ENCODE data around the gene CD22. TPM values are rescaled to one million over a fixed set of nuclear protein-coding genes. Genes with fewer than 3 reads are reported as not detected.

Gene CD22
- total RNA-seq, 1 experiment from 2014 or later: not detected

- Histone ChIP-seq H3K23me2 (ENCODE audit: insufficient read length, low read depth, low read length, poor library complexity, severe bottlenecking) (peaks cover 1% of the 10 kb centered on the region), H2BK15ac (ENCODE audit: low read depth, low read length) (no peak within 1 kb of the TSS), H4K91ac (ENCODE audit: insufficient read length, low read depth, low read length) (no peak within 1 kb of the TSS), H3K4me2 (ENCODE audit: insufficient read depth, insufficient read length, low read length) (no peak within 1 kb of the TSS), H3K18ac (ENCODE audit: insufficient read length, low read depth, low read length) (no peak within 1 kb of the TSS), H2BK12ac (ENCODE audit: insufficient read length, low read depth, low read length) (no peak within 1 kb of the TSS), H2BK120ac (ENCODE audit: low read depth, low read length, poor library complexity, severe bottlenecking) (no peak within 1 kb of the TSS), H2AK5ac (ENCODE audit: insufficient read length, low read length) (no peak within 1 kb of the TSS), H3K23ac (ENCODE audit: insufficient read length, low read depth, low read length) (no peak within 1 kb of the TSS), H3K14ac (ENCODE audit: insufficient read depth, low read length) (no peak within 1 kb of the TSS), H2BK5ac (ENCODE audit: insufficient read length, low read length) (no peak within 1 kb of the TSS), H2BK20ac (ENCODE audit: low read depth, low read length, poor library complexity, severe bottlenecking) (no peak within 1 kb of the TSS), H3K4ac (ENCODE audit: low read depth, low read length) (no peak within 1 kb of the TSS), H3K9me3 (ENCODE audit: control insufficient read depth, low read depth, low read length) (no peaks in the 10 kb centered on the region), H3K56ac (ENCODE audit: insufficient read length, low read depth, low read length) (no peak within 1 kb of the TSS), H4K5ac (ENCODE audit: insufficient read length, low read depth, low read length) (no peak within 1 kb of the TSS), H4K20me1 (ENCODE audit: control insufficient read depth, insufficient read depth, insufficient read length) (no peaks in the 10 kb centered on the region), H3T11ph (ENCODE audit: low read length) (no peak within 1 kb of the TSS), H3K79me2 (ENCODE audit: insufficient read depth, low read length) (no peaks in the 10 kb centered on the region), H3K27me3 (ENCODE audit: insufficient read depth, low read length) (no peaks in the 10 kb centered on the region), H3K79me1 (ENCODE audit: insufficient read depth, low read depth, low read length, poor library complexity, severe bottlenecking) (no peaks in the 10 kb centered on the region), H2AFZ (ENCODE audit: low read length) (no peak within 1 kb of the TSS), H3K4me1 (ENCODE audit: insufficient read depth, low read length) (no peaks in the 10 kb centered on the region), H3K27ac (ENCODE audit: insufficient read length, low read depth, low read length) (no peak within 1 kb of the TSS), H4K8ac (replicated peaks; ENCODE audit: insufficient read length, low read depth, low read length) (no peak within 1 kb of the TSS), H3K9ac (ENCODE audit: extremely low read depth, insufficient read length, low read length) (no peak within 1 kb of the TSS)
- H3K9me3 Mint-ChIP-seq: no peaks in the 10 kb centered on the region
- H3K4me3 Mint-ChIP-seq: no peak within 1 kb of the TSS
- DNase-seq: peak; percentile 19
- no peaks in the 10 kb centered on the region for H3K36me3 Mint-ChIP-seq (ENCODE audit: insufficient read depth in 1 of 3, low read depth in 3 of 3)
- WGBS (ENCODE audit: extremely low coverage, insufficient read length, low lambda C conversion rate): no CpG with 5 or more reads among the region's 18 CpGs
- peaks cover 7 to 20% of the 10 kb centered on the region in 2 experiments for H3K4me1 Mint-ChIP-seq
- no peak within 1 kb of the TSS; a peak in 2 of 7 replicates for H3K27ac Mint-ChIP-seq
- TF ChIP-seq, protein P1, sequence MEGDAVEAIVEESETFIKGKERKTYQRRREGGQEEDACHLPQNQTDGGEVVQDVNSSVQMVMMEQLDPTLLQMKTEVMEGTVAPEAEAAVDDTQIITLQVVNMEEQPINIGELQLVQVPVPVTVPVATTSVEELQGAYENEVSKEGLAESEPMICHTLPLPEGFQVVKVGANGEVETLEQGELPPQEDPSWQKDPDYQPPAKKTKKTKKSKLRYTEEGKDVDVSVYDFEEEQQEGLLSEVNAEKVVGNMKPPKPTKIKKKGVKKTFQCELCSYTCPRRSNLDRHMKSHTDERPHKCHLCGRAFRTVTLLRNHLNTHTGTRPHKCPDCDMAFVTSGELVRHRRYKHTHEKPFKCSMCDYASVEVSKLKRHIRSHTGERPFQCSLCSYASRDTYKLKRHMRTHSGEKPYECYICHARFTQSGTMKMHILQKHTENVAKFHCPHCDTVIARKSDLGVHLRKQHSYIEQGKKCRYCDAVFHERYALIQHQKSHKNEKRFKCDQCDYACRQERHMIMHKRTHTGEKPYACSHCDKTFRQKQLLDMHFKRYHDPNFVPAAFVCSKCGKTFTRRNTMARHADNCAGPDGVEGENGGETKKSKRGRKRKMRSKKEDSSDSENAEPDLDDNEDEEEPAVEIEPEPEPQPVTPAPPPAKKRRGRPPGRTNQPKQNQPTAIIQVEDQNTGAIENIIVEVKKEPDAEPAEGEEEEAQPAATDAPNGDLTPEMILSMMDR (conservative IDR thresholded peaks at IDR 0.05): no peak
- peaks cover 46% of the 10 kb centered on the region for H3K27me3 Mint-ChIP-seq (ENCODE audit: low read depth)
These were observed 18.4 kb downstream of the CD22 start, which contains the start of gene FFAR1 for GRCh38 chr19:35347171-35347929. FFAR1 (plus strand) TSS chr19:35347902; CDS start chr19:35351552, 3,650 bp downstream.

All from H9 (cell line).